HCT116 (cell line): Measurements from ENCODE around the gene PRR7. TPM values are rescaled to one million over a fixed set of nuclear protein-coding genes. Genes with fewer than 3 reads are reported as not detected.

ENCODE experiments used
- ATAC-seq: fragments of 200-7000 bp; cut with Tn5 transposase; 2 replicates; pipeline ENCODE4 v1.9.1; 2020; ENCODE audit warnings: mild to moderate bottlenecking, moderate library complexity
- BruUV-seq: library from RNA; stranded (reverse); fragments of 400-500 nt; replicated peaks from 2 replicates; lab custom pipeline; 2021; lab: Mats Ljungman, UMichigan
- CTCF ChIA-PET: fragments of 300-600 bp; sonication (Branson Sonifier 250); formaldehyde crosslinking; loops from one replicate; lab custom pipeline; 2021; ENCODE audit warnings: antibody characterized with exemption; lab: Charles Lee
- POLR2A ChIA-PET: fragments of 300-600, 350-600 bp; sonication (Branson Sonifier 250); formaldehyde crosslinking; loops from one replicate; lab custom pipeline; 2021; ENCODE audit warnings: antibody characterized with exemption; lab: Charles Lee
- RAD21 ChIA-PET, 2 experiments: fragments of 300-600 bp; sonication (Branson Sonifier 250); formaldehyde crosslinking; loops; one replicate each; lab custom pipeline; 2023; ENCODE audit warnings: low total read pairs in 2 of 2; ENCODE audit not compliant: uncharacterized antibody in 2 of 2, unreplicated experiment in 2 of 2, low non-redundant PET in 1 of 2; lab: Charles Lee
- DNase-seq: peaks from one replicate; pipeline ENCODE4 v3.0.0-alpha.2; 2010; ENCODE audit warnings: low read depth, low spot score
- H2AFZ ChIP-seq: fragments of 200-600 bp; shearing (Covaris generic), sonication (generic); 2 replicates; pipeline ENCODE4 v1.6.1; 2017; ENCODE audit warnings: low read depth, mixed run types, mixed read lengths, antibody characterized with exemption, low read length; ENCODE audit not compliant: poor library complexity, severe bottlenecking
- H3K27ac ChIP-seq: 2 replicates; pipeline ENCODE4 v1.5.1; 2012; ENCODE audit warnings: low read depth, low read length
- H3K27me3 ChIP-seq: fragments of 200-600 bp; sonication (generic); 2 replicates; pipeline ENCODE4 v1.6.1; 2016; ENCODE audit warnings: mixed run types, low read length, mixed read lengths; ENCODE audit not compliant: insufficient read depth
- H3K36me3 ChIP-seq, 2 experiments: fragments of 200-500 bp in 1 of 2; fragments of 200-600 bp in 1 of 2; sonication (Bioruptor generic) in 1 of 2; sonication (generic) in 1 of 2; 2 replicates each; pipeline versions ENCODE4 v1.5.1 to v1.6.1; 2014 to 2016; ENCODE audit warnings: low read length in 2 of 2, inconsistent platforms in 1 of 2, mixed read lengths in 1 of 2, mixed run types in 1 of 2; ENCODE audit not compliant: insufficient read depth in 2 of 2, control insufficient read depth in 1 of 2
- H3K4me1 ChIP-seq, 2 experiments: fragments of 200-600 bp in 1 of 2; sonication (generic) in 1 of 2; 2 replicates each; pipeline versions ENCODE4 v1.5.1 to v1.6.1; 2012 to 2017; ENCODE audit warnings: low read length in 2 of 2, inconsistent platforms in 1 of 2, mild to moderate bottlenecking in 1 of 2, mixed read lengths in 1 of 2, mixed run types in 1 of 2, moderate library complexity in 1 of 2; ENCODE audit not compliant: insufficient read depth in 2 of 2, control insufficient read depth in 1 of 2
- H3K4me2 ChIP-seq: fragments of 200-600 bp; sonication (generic); 2 replicates; pipeline ENCODE4 v1.6.1; 2017; ENCODE audit warnings: mixed run types, low read length, mixed read lengths
- H3K4me3 ChIP-seq, 2 experiments: fragments of 200-600 bp in 1 of 2; sonication (generic) in 1 of 2; replicated peaks in 1 of 2; 2 replicates each; pipeline ENCODE4 v1.5.1; 2011 to 2016; ENCODE audit warnings: low read length in 2 of 2, control low read depth in 1 of 2, low read depth in 1 of 2, mild to moderate bottlenecking in 1 of 2, mixed read lengths in 1 of 2, mixed run types in 1 of 2
- H3K79me2 ChIP-seq: fragments of 200-600 bp; sonication (generic); 2 replicates; pipeline ENCODE4 v1.6.1; 2017; ENCODE audit warnings: mild to moderate bottlenecking, mixed run types, low read length, moderate library complexity, mixed read lengths; ENCODE audit not compliant: insufficient read depth
- H3K9ac ChIP-seq: fragments of 200-600 bp; sonication (generic); 2 replicates; pipeline ENCODE4 v1.6.1; 2016; ENCODE audit warnings: low read length, mixed read lengths
- H3K9me2 ChIP-seq: fragments of 200-600 bp; sonication (generic), shearing (Covaris generic); 2 replicates; pipeline ENCODE4 v1.6.1; 2017; ENCODE audit warnings: mixed run types, mild to moderate bottlenecking, moderate library complexity; ENCODE audit not compliant: insufficient read depth
- H3K9me3 ChIP-seq, 2 experiments: fragments of 200-500 bp in 1 of 2; fragments of 200-600 bp in 1 of 2; sonication (Bioruptor generic) in 1 of 2; sonication (generic) in 1 of 2; 2 replicates each; pipeline ENCODE4 v1.6.1; 2014 to 2017; ENCODE audit warnings: low read length in 2 of 2, mixed read lengths in 2 of 2, inconsistent platforms in 1 of 2, low read depth in 1 of 2, mild to moderate bottlenecking in 1 of 2, mixed run types in 1 of 2, moderate library complexity in 1 of 2; ENCODE audit not compliant: control insufficient read depth in 1 of 2, insufficient read depth in 1 of 2
- H4K20me1 ChIP-seq: fragments of 200-600 bp; sonication (generic), shearing (Covaris generic); 2 replicates; pipeline ENCODE4 v1.6.1; 2017; ENCODE audit warnings: mixed run types, mild to moderate bottlenecking, moderate library complexity; ENCODE audit not compliant: insufficient read depth
- ATF3 ChIP-seq: IDR thresholded peaks from 2 replicates; pipeline ENCODE4 v1.6.1; 2012
- CBX3 ChIP-seq: IDR thresholded peaks from 2 replicates; pipeline ENCODE4 v1.6.1; 2012; ENCODE audit warnings: low read depth
- EZH2 ChIP-seq: fragments of 200-600 bp; sonication (generic); IDR thresholded peaks from 2 replicates; pipeline ENCODE4 v1.6.1; 2017; ENCODE audit warnings: antibody characterized with exemption, mixed run types
- POLR2AphosphoS5 ChIP-seq: IDR thresholded peaks from 2 replicates; pipeline ENCODE4 v1.6.1; 2011; ENCODE audit warnings: mild to moderate bottlenecking, low read depth, low read length, moderate library complexity
- SIN3A ChIP-seq: IDR thresholded peaks from 2 replicates; pipeline ENCODE4 v1.6.1; 2012; ENCODE audit warnings: low read depth
- ZFX ChIP-seq: fragments of 450-650 bp; IDR thresholded peaks from 2 replicates; pipeline ENCODE4 v1.6.1; 2017
- ZNF274 ChIP-seq: fragments of 200-500 bp; sonication (Bioruptor generic); IDR thresholded peaks from 2 replicates; pipeline ENCODE4 v1.6.1; 2014; ENCODE audit warnings: mild to moderate bottlenecking, low read depth, low read length, inconsistent platforms
- intact Hi-C: fragments of 100-400 bp; cut with micrococcal nuclease; formaldehyde crosslinking; loops from 2 replicates; pipeline ENCODE4 v1.10.0; 2022
- total RNA-seq: library from RNA; stranded (reverse); gene quantifications from one replicate; pipeline ENCODE4 v1.2.1, GENCODE V29; 2021; ENCODE audit not compliant: unreplicated experiment
- TF ChIP-seq, protein P1 (sequence below), 3 experiments: fragments of 200-600 bp in 1 of 3; sonication (generic) in 1 of 3; IDR thresholded peaks in 2 of 3; conservative IDR thresholded peaks in 1 of 3; 2 replicates each; pipeline ENCODE4 v1.5.1; 2012 to 2017; ENCODE audit warnings: low read depth in 2 of 3, low read length in 2 of 3, antibody characterized with exemption in 1 of 3, borderline replicate concordance in 1 of 3, control low read depth in 1 of 3, mild to moderate bottlenecking in 1 of 3, mixed read lengths in 1 of 3, mixed run types in 1 of 3, moderate library complexity in 1 of 3; ENCODE audit not compliant: insufficient read depth in 1 of 3

Gene PRR7
- total RNA-seq, 1 experiment from 2014 or later: 39.9 TPM

- peaks cover 0 to 10% of the 10 kb centered on the region in 2 experiments; a peak in 2 of 4 replicates for H3K4me1 ChIP-seq
- no peak overlapping the region for H3K9ac ChIP-seq
- no peak for ATAC-seq
- H3K27ac ChIP-seq: no peak overlapping the region
- H3K4me3 ChIP-seq: no peak overlapping the region
- no peaks in the 10 kb centered on the region for H3K9me2 ChIP-seq
- TF ChIP-seq ZFX: no peak
- TF ChIP-seq ATF3: no peak
- peak; percentile 23; the same call in 1 of the 2 replicates for TF ChIP-seq POLR2AphosphoS5
- peaks cover 25 to 46% of the 10 kb centered on the region in 2 experiments; a peak in 3 of 4 replicates for H3K36me3 ChIP-seq
- intact Hi-C loops: no loop called here
- no peaks in the 10 kb centered on the region for H3K9me3 ChIP-seq
- no peaks in the 10 kb centered on the region for H3K27me3 ChIP-seq
- no peak overlapping the region for H3K4me2 ChIP-seq
- ChIA-PET POLR2A (interaction anchor here (1.0 kb wide), 1 partner anchor 31 kb away, joined by 3 read pairs; no protein-coding TSS in a partner anchor), CTCF (interaction anchor here (1.3 kb wide), 1 partner anchor 30 kb away, joined by 4 read pairs; no protein-coding TSS in a partner anchor), RAD21 (no interaction called here)
- H4K20me1 ChIP-seq: no peaks in the 10 kb centered on the region
- H3K79me2 ChIP-seq: peaks cover 18% of the 10 kb centered on the region
- no peak overlapping the region for H2AFZ ChIP-seq
- BruUV-seq: no TSS peak
- no peak for DNase-seq
Observed at GRCh38 chr5:177433658-177434217, 12.9 kb upstream of the PRR7 start.

DNA sequence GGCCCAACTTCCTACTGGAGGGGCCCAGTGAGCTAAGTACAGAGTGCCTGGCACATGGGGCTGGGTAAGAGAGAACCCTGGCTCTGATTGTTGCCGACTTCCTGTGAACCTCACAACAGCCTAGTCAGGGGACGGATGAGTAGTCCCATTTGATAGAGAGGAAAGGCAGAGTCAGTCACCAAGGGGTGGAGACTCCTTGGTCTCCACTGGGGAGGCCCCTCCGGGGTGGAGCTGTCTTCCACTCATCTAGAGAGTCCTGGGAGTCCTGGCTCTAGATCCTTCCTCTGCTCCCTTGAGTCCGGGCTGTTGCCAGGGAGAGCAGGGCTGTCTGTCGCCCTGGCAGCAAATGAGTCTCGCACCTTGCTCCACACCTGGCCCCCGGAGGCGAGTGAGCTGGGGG, 12.2 kb upstream of the PRR7 start:
- Histone ChIP-seq H3K4me1 (peaks cover 0 to 8% of the 10 kb centered on the region in 2 experiments; a peak in 2 of 4 replicates), H3K4me2 (no peak overlapping the region), H3K9me2 (no peaks in the 10 kb centered on the region), H4K20me1 (no peaks in the 10 kb centered on the region), H3K9me3 (no peaks in the 10 kb centered on the region), H3K79me2 (peaks cover 11% of the 10 kb centered on the region), H3K9ac (no peak overlapping the region), H2AFZ (no peak overlapping the region), H3K4me3 (no peak overlapping the region), H3K36me3 (peaks cover 25 to 48% of the 10 kb centered on the region in 2 experiments; a peak in 3 of 4 replicates), H3K27ac (no peak overlapping the region), H3K27me3 (no peaks in the 10 kb centered on the region)
- no TSS peak for BruUV-seq
- DNase-seq: no peak
- POLR2A ChIA-PET: interaction anchor here (1.0 kb wide), 1 partner anchor 32 kb away, joined by 3 read pairs; no protein-coding TSS in a partner anchor
- intact Hi-C loops: no loop called here
- CTCF ChIA-PET: interaction anchor here (1.3 kb wide), 1 partner anchor 30 kb away, joined by 4 read pairs; no protein-coding TSS in a partner anchor
- RAD21 ChIA-PET: no interaction called here
- TF ChIP-seq ZNF274 (no peak), EZH2 (no peak), ZFX (no peak), CBX3 (no peak), SIN3A (no peak), POLR2AphosphoS5 (peak; percentile 33; the same call in 1 of the 2 replicates)
- TF ChIP-seq, protein P1, sequence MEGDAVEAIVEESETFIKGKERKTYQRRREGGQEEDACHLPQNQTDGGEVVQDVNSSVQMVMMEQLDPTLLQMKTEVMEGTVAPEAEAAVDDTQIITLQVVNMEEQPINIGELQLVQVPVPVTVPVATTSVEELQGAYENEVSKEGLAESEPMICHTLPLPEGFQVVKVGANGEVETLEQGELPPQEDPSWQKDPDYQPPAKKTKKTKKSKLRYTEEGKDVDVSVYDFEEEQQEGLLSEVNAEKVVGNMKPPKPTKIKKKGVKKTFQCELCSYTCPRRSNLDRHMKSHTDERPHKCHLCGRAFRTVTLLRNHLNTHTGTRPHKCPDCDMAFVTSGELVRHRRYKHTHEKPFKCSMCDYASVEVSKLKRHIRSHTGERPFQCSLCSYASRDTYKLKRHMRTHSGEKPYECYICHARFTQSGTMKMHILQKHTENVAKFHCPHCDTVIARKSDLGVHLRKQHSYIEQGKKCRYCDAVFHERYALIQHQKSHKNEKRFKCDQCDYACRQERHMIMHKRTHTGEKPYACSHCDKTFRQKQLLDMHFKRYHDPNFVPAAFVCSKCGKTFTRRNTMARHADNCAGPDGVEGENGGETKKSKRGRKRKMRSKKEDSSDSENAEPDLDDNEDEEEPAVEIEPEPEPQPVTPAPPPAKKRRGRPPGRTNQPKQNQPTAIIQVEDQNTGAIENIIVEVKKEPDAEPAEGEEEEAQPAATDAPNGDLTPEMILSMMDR (IDR thresholded peaks at IDR 0.05 in 2 of 3, conservative IDR thresholded peaks at IDR 0.05 in 1 of 3; ENCODE audit: borderline replicate concordance in 1 of 3, insufficient read depth in 1 of 3, low read depth in 2 of 3, low read length in 2 of 3): no peak
- no peak for ATAC-seq
